Effector CD4-positive, alpha-beta T cell (primary cell): ENCODE measurements around the gene GALNTL6.
"Not testable (repeated sequence)": the region's sequence is repeated elsewhere in the genome, so short reads cannot be mapped to it uniquely, and the experiment has no call there.

ENCODE experiments used
- DNase-seq: peaks from one replicate; pipeline ENCODE4 v3.0.0-alpha.2; 2020

Gene GALNTL6

GRCh38 chr4:172412851-172413580 lies 599.8 kb downstream of the GALNTL6 start:
- no peak for DNase-seq

- DNase-seq, result not testable (repeated sequence)
These were observed 615.8 kb downstream of the GALNTL6 start for GRCh38 chr4:172428979-172429378.

GRCh38 chr4:172480471-172480870 lies 667.3 kb downstream of the GALNTL6 start:
- DNase-seq, result no peak

GRCh38 chr4:172481802-172482508 lies 668.8 kb downstream of the GALNTL6 start:
- DNase-seq, result no peak

- DNase-seq, result no peak
These were observed 671.8 kb downstream of the GALNTL6 start for GRCh38 chr4:172485007-172485406.

- no peak for DNase-seq
These were observed 673.3 kb downstream of the GALNTL6 start for GRCh38 chr4:172486531-172486930.

- no peak for DNase-seq
These were observed 676.7 kb downstream of the GALNTL6 start for GRCh38 chr4:172489861-172490260.

- DNase-seq, result no peak
These were observed 682.6 kb downstream of the GALNTL6 start for GRCh38 chr4:172495769-172496168.

GRCh38 chr4:172497321-172497720 lies 684.1 kb downstream of the GALNTL6 start:
- no peak for DNase-seq

GRCh38 chr4:172514011-172514410 lies 700.8 kb downstream of the GALNTL6 start:
- DNase-seq, result no peak

- DNase-seq, result no peak
These were observed 701.6 kb downstream of the GALNTL6 start for GRCh38 chr4:172514801-172515200.

GRCh38 chr4:172515266-172515879 lies 702.2 kb downstream of the GALNTL6 start:
- no peak for DNase-seq

- no peak for DNase-seq
These were observed 704.2 kb downstream of the GALNTL6 start for GRCh38 chr4:172517391-172517790.

GRCh38 chr4:172521248-172521647 lies 708.0 kb downstream of the GALNTL6 start:
- no peak for DNase-seq

GRCh38 chr4:172521680-172522079 lies 708.5 kb downstream of the GALNTL6 start:
- DNase-seq, result no peak

GRCh38 chr4:172543249-172543648 lies 730.0 kb downstream of the GALNTL6 start:
- no peak for DNase-seq

- DNase-seq, result no peak
These were observed 733.6 kb downstream of the GALNTL6 start for GRCh38 chr4:172546782-172547181.

- DNase-seq, result no peak
These were observed 734.5 kb downstream of the GALNTL6 start for GRCh38 chr4:172547724-172548123.

GRCh38 chr4:172553216-172553615 lies 740.0 kb downstream of the GALNTL6 start:
- no peak for DNase-seq

- DNase-seq, result no peak
These were observed 741.4 kb downstream of the GALNTL6 start for GRCh38 chr4:172554588-172554987.

- DNase-seq, result no peak
These were observed 742.5 kb downstream of the GALNTL6 start for GRCh38 chr4:172555725-172556124.

- DNase-seq, result no peak
These were observed 760.7 kb downstream of the GALNTL6 start for GRCh38 chr4:172573899-172574298.

- DNase-seq, result no peak
These were observed 765.5 kb downstream of the GALNTL6 start for GRCh38 chr4:172578712-172579111.

- DNase-seq, result no peak
These were observed 771.6 kb downstream of the GALNTL6 start for GRCh38 chr4:172584816-172585215.
